ENCODE measurements around the gene ZNF76.

Gene ZNF76

DNA sequence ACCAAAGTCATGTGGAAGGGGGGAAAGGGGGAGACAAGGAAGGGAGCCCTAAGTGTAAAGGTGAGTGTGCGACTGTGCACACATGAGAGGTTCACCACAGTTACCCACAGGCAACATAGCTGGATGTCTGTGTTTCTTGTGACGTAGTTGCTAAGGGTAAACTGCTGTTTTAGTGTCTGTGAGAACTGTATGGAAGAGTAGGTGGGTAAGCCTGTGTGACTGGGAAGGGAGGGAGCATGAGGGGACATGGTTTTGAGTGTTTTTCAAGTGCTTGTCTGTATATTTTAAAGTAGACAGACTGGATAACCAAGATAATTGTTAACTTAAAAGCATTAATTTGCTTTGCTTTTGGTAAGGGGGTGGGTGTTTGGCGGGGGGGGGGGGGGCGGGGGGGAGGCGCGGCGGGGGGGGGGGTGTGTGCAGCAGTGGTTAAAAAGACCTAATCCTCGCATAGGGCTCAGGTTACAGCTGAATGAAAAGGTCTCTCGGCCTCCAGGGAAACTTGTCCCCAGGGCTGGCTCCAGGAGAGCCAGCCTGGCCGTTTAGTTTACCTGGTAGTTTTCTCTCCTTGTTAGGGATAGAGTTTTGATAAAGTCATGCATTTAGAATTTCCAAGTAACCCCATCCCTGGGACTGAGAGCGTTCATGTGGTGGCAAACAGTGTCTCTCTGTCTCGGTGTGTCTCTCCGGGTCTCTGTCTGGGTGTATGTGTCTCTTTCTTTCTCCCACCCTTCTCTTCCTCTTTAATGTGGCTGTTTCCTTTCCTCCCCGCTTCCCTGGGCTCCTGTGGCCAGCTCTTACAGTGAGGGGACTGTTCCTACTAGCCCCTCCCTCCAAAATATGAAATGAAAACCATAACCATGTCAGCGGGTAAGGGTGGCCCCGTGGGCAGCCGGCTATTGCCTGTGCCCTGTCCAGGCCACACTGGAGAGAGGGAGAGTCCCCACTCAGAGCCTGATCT lies 42.4 kb upstream of the ZNF76 start:
- TF ChIP-seq, protein P1, sequence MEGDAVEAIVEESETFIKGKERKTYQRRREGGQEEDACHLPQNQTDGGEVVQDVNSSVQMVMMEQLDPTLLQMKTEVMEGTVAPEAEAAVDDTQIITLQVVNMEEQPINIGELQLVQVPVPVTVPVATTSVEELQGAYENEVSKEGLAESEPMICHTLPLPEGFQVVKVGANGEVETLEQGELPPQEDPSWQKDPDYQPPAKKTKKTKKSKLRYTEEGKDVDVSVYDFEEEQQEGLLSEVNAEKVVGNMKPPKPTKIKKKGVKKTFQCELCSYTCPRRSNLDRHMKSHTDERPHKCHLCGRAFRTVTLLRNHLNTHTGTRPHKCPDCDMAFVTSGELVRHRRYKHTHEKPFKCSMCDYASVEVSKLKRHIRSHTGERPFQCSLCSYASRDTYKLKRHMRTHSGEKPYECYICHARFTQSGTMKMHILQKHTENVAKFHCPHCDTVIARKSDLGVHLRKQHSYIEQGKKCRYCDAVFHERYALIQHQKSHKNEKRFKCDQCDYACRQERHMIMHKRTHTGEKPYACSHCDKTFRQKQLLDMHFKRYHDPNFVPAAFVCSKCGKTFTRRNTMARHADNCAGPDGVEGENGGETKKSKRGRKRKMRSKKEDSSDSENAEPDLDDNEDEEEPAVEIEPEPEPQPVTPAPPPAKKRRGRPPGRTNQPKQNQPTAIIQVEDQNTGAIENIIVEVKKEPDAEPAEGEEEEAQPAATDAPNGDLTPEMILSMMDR (conservative IDR thresholded peaks at IDR 0.05; ENCODE audit: low read depth, low read length), result no peak
- DNase-seq (ENCODE audit: low read depth), result no peak
- H3K4me3 ChIP-seq (ENCODE audit: low read depth, low read length), result no peak overlapping the region

DNA sequence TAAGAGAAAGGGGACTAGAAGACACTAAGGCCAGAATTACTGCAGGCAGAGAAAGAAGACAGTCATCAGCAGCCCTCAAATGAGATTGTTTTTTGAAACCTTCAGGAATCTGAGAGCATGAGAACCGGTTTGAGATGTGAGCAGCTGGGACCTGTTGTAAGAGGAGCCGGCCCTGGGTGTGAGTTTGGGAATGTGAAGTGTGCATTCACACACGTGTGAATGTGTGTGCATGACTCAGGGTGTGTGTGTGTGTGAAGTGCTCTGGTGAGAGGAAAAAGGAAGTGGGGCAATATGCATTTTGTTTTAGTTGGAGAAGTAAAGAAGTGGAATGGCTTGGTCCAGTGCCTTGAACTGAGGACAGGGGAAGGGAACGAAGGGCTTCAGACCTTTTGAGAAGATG lies 41.5 kb upstream of the ZNF76 start:
- TF ChIP-seq, protein P1 (conservative IDR thresholded peaks at IDR 0.05; ENCODE audit: low read depth, low read length), result no peak
- H3K4me3 ChIP-seq (ENCODE audit: low read depth, low read length), result no peak overlapping the region
- peak; percentile 54 for DNase-seq (ENCODE audit: low read depth)

DNA sequence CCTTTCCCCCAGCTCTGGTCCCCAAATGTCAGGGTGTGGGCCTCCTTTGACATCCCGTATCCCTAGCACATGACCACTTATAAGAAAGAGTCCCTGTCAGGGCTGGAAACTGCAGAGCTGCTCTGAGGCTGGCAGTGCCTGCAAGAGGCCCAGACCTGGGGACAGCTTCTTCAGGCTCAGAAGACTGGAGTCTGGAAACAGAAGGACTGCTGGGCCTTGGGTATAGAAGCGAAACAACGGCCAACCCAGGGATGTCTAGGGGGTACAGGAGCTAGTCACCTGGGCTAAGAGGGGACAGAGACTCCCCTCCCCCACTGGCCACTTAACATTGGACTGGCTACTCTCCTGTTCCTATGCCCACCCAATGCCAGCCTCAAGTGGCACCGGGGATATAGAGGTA lies 41.1 kb upstream of the ZNF76 start:
- H3K4me3 ChIP-seq (ENCODE audit: low read depth, low read length), result no peak overlapping the region
- TF ChIP-seq, protein P1 (conservative IDR thresholded peaks at IDR 0.05; ENCODE audit: low read depth, low read length), result no peak
- no peak for DNase-seq (ENCODE audit: low read depth)

DNA sequence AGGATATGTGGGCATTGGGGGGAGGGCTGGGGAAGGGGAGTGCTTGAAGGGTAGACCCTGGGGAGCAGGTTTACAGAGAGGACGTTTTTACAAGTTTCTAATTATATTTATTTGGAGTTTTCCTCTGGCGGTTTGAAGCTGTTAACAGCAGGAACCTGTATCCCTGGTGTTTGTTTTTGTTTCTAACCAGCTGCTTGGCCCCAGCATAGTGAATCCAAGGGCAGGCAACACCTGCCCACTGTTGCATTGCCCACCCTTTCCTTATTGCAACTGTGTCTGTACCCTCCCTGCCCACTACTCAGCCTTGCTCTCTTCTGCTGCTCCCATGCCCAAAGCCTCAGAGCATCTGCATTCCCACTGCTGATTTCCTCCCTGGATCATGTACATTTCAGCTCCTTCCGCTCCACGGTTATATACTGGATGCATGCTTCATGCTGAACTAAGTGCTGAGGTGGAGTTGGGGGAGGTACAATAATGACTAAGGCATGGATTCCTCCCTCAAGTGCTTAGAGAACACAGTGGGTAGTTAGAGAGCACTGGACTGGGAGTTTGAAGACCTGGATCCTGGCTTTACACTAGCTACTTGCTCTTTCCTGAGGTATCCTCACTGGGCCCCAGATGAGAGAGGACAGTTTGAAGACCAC lies 39.7 kb upstream of the ZNF76 start:
- TF ChIP-seq, protein P1 (conservative IDR thresholded peaks at IDR 0.05; ENCODE audit: low read depth, low read length), result no peak
- H3K4me3 ChIP-seq (ENCODE audit: low read depth, low read length), result no peak overlapping the region
- DNase-seq (ENCODE audit: low read depth), result no peak

DNA sequence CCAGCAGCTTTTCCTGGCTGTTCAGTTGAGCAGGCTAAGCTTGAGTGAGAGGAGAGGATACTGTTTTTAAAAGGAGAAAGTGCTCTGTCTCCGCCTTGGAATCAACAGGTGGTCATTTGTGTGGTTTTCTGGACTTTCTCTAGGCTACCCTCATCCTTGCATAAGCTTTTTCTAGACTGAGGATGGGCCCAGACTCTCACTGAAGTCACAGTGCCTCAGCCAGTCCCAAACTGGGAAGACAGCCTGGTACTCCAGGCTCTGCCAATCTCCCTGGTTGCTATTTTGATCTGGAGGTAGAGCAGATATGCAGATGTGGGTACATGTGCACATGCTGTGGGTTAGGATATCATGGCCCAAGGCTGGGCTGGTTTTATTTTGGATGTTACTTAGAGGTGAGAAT lies 38.8 kb upstream of the ZNF76 start:
- DNase-seq (ENCODE audit: low read depth), result no peak
- TF ChIP-seq, protein P1 (conservative IDR thresholded peaks at IDR 0.05; ENCODE audit: low read depth, low read length), result no peak
- H3K4me3 ChIP-seq (ENCODE audit: low read depth, low read length), result no peak overlapping the region

DNA sequence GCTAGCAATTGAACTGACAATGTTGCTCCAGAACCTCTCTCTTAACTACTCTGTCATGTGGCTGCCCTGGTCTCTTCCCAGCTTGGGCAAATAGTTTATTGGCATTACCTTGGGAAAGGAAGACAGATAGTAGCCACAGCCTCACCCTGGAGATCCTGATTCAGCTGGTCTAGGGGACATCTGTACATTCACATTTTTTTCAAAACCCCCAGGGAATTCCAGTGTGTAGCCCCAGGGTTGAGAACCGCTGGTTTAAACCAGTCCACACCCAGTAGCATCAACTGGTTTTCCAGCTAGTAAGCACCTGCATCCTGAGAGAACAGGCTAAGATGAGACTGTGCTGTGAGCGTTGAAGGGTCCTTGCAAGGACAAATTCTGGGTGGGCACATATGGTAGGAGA lies 36.1 kb upstream of the ZNF76 start:
- TF ChIP-seq, protein P1 (conservative IDR thresholded peaks at IDR 0.05; ENCODE audit: low read depth, low read length), result no peak
- H3K4me3 ChIP-seq (ENCODE audit: low read depth, low read length), result no peak overlapping the region
- no peak for DNase-seq (ENCODE audit: low read depth)
